Prostate gland (tissue), 2 donors: Measurements from ENCODE around the gene EPHB3. TPM values are rescaled to one million over a fixed set of nuclear protein-coding genes. Genes with fewer than 3 reads are reported as not detected.
"Not testable (repeated sequence)": the region's sequence is repeated elsewhere in the genome, so short reads cannot be mapped to it uniquely, and the experiment has no call there.

Source experiments
- DNase-seq: peaks from one replicate; pipeline ENCODE4 v3.0.0-alpha.2; 2019; ENCODE audit warnings: low spot score
- H3K27ac ChIP-seq, 2 donors: fragments of 200-600 bp; sonication (generic); 2 replicates each; pipeline ENCODE4 v1.5.1; 2017 to 2019
- H3K27me3 ChIP-seq: fragments of 200-600 bp; sonication (generic); replicated peaks from 2 replicates; pipeline ENCODE4 v1.5.1; 2019; ENCODE audit not compliant: insufficient read depth
- H3K36me3 ChIP-seq, 2 donors: fragments of 200-600 bp; sonication (generic); 1 replicate in 1 of 2; 2 replicates in 1 of 2; pipeline versions ENCODE4 v1.5.1 to v1.8.1; 2017 to 2019
- H3K4me1 ChIP-seq: fragments of 200-600 bp; sonication (generic); replicated peaks from 2 replicates; pipeline ENCODE4 v1.5.1; 2019
- H3K4me3 ChIP-seq, 2 donors: fragments of 200-600 bp; sonication (generic); 2 replicates each; pipeline ENCODE4 v1.5.1; 2017 to 2019
- H3K9me3 ChIP-seq: fragments of 200-600 bp; sonication (generic); 2 replicates; pipeline ENCODE4 v1.5.1; 2017
- CTCF ChIP-seq, 4 experiments: fragments of 200-600 bp in 2 of 4; fragments of 450-650 bp in 2 of 4; sonication (generic) in 2 of 4; IDR thresholded peaks; 1 replicate in 3 of 4; 2 replicates in 1 of 4; pipeline ENCODE4 v1.5.1; 2016 to 2019; ENCODE audit warnings: antibody characterized with exemption in 4 of 4, mild to moderate bottlenecking in 2 of 4, moderate library complexity in 2 of 4
- POLR2A ChIP-seq: fragments of 450-650 bp; IDR thresholded peaks from one replicate; pipeline ENCODE4 v1.6.1; 2016; ENCODE audit warnings: antibody characterized with exemption, mild to moderate bottlenecking
- POLR2AphosphoS5 ChIP-seq: sonication (generic); formaldehyde crosslinking; IDR thresholded peaks from one replicate; pipeline ENCODE4 v1.6.1; 2017; ENCODE audit warnings: antibody characterized with exemption
- WGBS: methylation state at CpG from one replicate; pipeline ENCODE4 v1.1.5; 2018; 5-methylcytosine and 5-hydroxymethylcytosine counted together
- intact Hi-C: fragments of 100-400 bp; cut with DNase I; formaldehyde crosslinking; loops from one replicate; pipeline ENCODE4 v1.14.2; 2022
- total RNA-seq, 2 donors: library from RNA; depleted of rRNA; stranded (reverse); fragments of >200 nt; gene quantifications; one replicate each; pipeline ENCODE4 v1.1.0, GENCODE V29; 2016

Gene EPHB3
- total RNA-seq, 2 donors from 2014 or later = 11.9 to 25.2 TPM

DNA sequence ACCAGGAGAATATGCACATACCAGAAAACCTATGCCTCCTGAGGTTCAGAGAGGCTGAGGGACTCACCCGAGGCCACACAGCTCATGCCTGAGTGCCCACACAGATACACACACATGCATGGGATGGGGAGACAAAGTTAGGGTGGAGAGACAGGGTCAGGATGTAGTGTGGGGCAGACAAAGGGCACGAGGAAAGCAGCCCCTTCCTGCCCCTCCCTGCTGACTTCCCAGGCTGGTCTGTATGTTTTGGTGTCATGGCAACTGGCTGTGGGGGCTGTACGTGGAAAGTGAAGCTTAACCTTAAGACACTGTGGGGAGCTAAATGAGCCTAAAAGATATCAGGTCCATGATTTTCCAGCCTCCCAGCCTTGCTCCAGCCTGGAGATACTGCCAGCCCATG, 57.8 kb downstream of the EPHB3 start:
- H3K9me3 ChIP-seq = no peaks in the 10 kb centered on the region
- H3K36me3 ChIP-seq = no peaks in the 10 kb centered on the region
- H3K4me1 ChIP-seq = no peaks in the 10 kb centered on the region
- intact Hi-C loops = no loop called here
- TF ChIP-seq POLR2AphosphoS5 = no peak
- H3K4me3 ChIP-seq = no peak overlapping the region
- no peak overlapping the region for H3K27ac ChIP-seq
- 49% methylated on average over 3 of the region's 3 CpGs for WGBS
- DNase-seq = no peak
- no peaks in the 10 kb centered on the region for H3K27me3 ChIP-seq

GRCh38 chr3:184619787-184620430, 58.3 kb downstream of the EPHB3 start:
- DNase-seq = no peak
- no peak overlapping the region for H3K27ac ChIP-seq
- intact Hi-C loops = no loop called here
- no peaks in the 10 kb centered on the region for H3K9me3 ChIP-seq
- 33% methylated on average over 6 of the region's 6 CpGs for WGBS
- no peaks in the 10 kb centered on the region for H3K36me3 ChIP-seq
- no peaks in the 10 kb centered on the region for H3K27me3 ChIP-seq
- TF ChIP-seq POLR2AphosphoS5 (no peak), POLR2A (no peak), CTCF (IDR thresholded peaks at IDR 0.05) (no peak)
- H3K4me3 ChIP-seq = no peak overlapping the region
- no peaks in the 10 kb centered on the region for H3K4me1 ChIP-seq

DNA sequence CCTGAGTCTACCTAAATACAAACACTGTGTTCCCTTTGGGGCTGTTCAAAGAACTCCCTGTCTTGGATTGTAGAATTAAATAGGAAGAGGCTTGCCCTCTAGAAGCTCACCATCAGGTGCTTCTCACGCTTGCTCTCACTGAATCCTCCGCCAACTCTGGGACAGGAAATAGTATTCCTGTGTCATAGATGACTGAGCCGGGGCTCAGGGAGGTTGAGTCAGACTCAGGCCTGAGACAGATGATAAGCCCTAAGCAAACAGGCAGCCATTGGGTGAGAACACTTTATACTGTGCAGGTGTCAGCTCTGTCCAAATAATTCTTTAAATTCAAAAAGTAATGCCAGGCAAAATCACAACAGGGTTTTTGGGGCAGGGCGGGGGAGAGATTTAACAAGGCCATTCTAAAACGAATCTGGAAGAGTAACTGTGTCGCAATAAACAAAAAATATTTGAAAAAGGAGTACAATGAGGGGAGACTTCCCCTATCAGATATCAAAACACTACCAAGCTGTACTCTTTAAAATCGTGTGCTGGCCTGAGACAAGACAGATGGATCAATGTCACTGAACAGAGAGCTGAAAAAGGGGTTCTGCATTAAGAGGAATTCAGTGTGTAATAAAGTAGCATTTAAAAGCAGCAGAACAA, 59.0 kb downstream of the EPHB3 start:
- Histone ChIP-seq H3K9me3 (no peaks in the 10 kb centered on the region), H3K36me3 (no peaks in the 10 kb centered on the region), H3K4me1 (no peaks in the 10 kb centered on the region), H3K27ac (no peak overlapping the region), H3K27me3 (no peaks in the 10 kb centered on the region), H3K4me3 (no peak overlapping the region)
- intact Hi-C loops = no loop called here
- no peak for DNase-seq
- 34% methylated on average over 7 of the region's 7 CpGs for WGBS
- TF ChIP-seq CTCF (IDR thresholded peaks at IDR 0.05) (no peak), POLR2AphosphoS5 (no peak), POLR2A (no peak)

GRCh38 chr3:184622156-184622555, 60.6 kb downstream of the EPHB3 start:
- 91% methylated on average over 13 of the region's 13 CpGs for WGBS
- H3K4me3 ChIP-seq, intact Hi-C loops, H3K9me3 ChIP-seq, H3K27me3 ChIP-seq, H3K36me3 ChIP-seq, H3K27ac ChIP-seq, DNase-seq, H3K4me1 ChIP-seq: not testable (repeated sequence)

DNA sequence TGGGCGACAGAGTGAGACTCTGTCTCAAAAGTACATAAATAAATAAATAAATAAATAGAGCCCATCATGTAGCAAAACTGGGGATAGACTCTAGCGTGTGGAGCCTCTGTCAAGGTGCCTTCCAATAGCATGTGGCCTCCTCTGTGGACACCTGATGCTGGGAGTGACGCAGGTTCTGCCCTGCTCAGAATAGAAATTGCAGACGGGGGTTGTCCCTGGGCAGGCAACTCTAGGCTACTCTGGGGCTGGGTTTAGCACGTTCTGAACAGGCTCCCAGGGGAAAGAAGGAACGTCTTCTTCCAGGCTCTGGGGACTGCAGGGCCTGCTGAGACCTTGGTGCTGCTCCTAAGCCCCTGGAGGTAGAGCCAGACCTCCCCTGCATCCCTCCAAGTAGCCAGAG, 65.3 kb downstream of the EPHB3 start:
- WGBS = 72% methylated on average over 6 of the region's 6 CpGs
- H3K4me3 ChIP-seq = no peak overlapping the region
- H3K36me3 ChIP-seq = no peaks in the 10 kb centered on the region
- DNase-seq = no peak
- TF ChIP-seq POLR2A (no peak), CTCF (IDR thresholded peaks at IDR 0.05) (no peak), POLR2AphosphoS5 (no peak)
- no peaks in the 10 kb centered on the region for H3K9me3 ChIP-seq
- H3K4me1 ChIP-seq = no peaks in the 10 kb centered on the region
- no peak overlapping the region for H3K27ac ChIP-seq
- no peaks in the 10 kb centered on the region for H3K27me3 ChIP-seq
- intact Hi-C loops = no loop called here

DNA sequence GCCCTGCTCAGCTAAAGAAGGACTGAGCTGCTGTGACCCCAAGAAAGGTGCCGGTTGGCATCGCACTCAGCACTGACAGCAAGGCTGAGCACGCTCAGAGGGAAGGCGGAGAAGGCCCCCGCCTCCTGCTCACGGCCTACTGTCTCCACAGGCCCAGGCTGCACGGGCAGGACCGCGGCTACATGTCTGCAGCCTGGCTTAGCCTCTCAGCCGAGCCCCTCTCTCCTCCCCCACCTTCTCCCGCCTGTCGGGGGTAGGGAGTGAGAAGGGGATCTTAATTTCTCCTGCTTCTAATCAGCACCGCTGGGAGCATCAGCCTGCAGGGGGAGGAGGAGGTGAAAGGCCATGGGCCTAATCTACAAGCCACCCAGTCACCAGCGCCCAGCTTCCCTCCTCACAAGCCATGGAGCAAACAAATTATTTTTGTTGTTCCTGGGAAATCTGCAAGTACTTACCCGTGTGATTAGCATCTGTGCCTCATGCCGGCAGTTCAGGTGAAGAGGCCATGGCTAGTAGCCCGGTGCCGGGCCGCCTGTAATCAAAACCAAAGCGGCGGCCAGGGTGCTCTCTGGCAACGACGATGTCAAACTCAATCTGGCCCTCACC, 68.1 kb downstream of the EPHB3 start:
- Histone ChIP-seq H3K4me3 (no peak overlapping the region), H3K27me3 (no peaks in the 10 kb centered on the region), H3K4me1 (no peaks in the 10 kb centered on the region), H3K27ac (no peak overlapping the region), H3K36me3 (no peaks in the 10 kb centered on the region), H3K9me3 (no peaks in the 10 kb centered on the region)
- 83% methylated on average over 23 of the region's 23 CpGs for WGBS
- TF ChIP-seq CTCF (IDR thresholded peaks at IDR 0.05) (no peak), POLR2AphosphoS5 (no peak), POLR2A (no peak)
- intact Hi-C loops = no loop called here
- no peak for DNase-seq
